Cardiac fibroblast (primary cell): ENCODE data around the gene CHCHD3.

Source experiments
- DNase-seq, 2 donors: peaks; one replicate each; pipeline versions ENCODE4 v3.0.0 to v3.0.0-alpha.2; 2010; ENCODE audit warnings: low read depth in 2 of 2
- H3K4me3 ChIP-seq, 2 donors: replicated peaks in 1 of 2; 1 replicate in 1 of 2; 2 replicates in 1 of 2; pipeline ENCODE4 v1.5.1; 2011; ENCODE audit warnings: low read depth in 2 of 2, low read length in 2 of 2, mild to moderate bottlenecking in 2 of 2, moderate library complexity in 1 of 2
- CTCF ChIP-seq: IDR thresholded peaks from one replicate; pipeline ENCODE4 v1.5.1; 2011; ENCODE audit warnings: low read depth, mild to moderate bottlenecking, low read length, inconsistent platforms

The CHCHD3 gene

GRCh38 chr7:132771301-132771730, 310.6 kb downstream of the CHCHD3 start:
- TF ChIP-seq CTCF: no peak
- no peak for DNase-seq
- no peak overlapping the region for H3K4me3 ChIP-seq

GRCh38 chr7:132770055-132770454, 311.8 kb downstream of the CHCHD3 start:
- no peak for TF ChIP-seq CTCF
- no peak for DNase-seq
- H3K4me3 ChIP-seq: no peak overlapping the region

- no peak for TF ChIP-seq CTCF
- no peak overlapping the region for H3K4me3 ChIP-seq
- DNase-seq: no peak
These were observed 312.6 kb downstream of the CHCHD3 start for GRCh38 chr7:132769280-132769679.

GRCh38 chr7:132768099-132768498, 313.8 kb downstream of the CHCHD3 start:
- no peak for DNase-seq
- no peak overlapping the region for H3K4me3 ChIP-seq
- no peak for TF ChIP-seq CTCF

GRCh38 chr7:132767378-132767777, 314.5 kb downstream of the CHCHD3 start:
- H3K4me3 ChIP-seq: no peak overlapping the region
- TF ChIP-seq CTCF: no peak
- no peak for DNase-seq

GRCh38 chr7:132766660-132767059, 315.2 kb downstream of the CHCHD3 start:
- no peak for DNase-seq
- no peak for TF ChIP-seq CTCF
- H3K4me3 ChIP-seq: no peak overlapping the region

- no peak for DNase-seq
- TF ChIP-seq CTCF: no peak
- H3K4me3 ChIP-seq: no peak overlapping the region
These were observed 316.0 kb downstream of the CHCHD3 start for GRCh38 chr7:132765861-132766260.
